OCI-LY7 (cell line): ENCODE data around the gene KDM8. TPM values are rescaled to one million over a fixed set of nuclear protein-coding genes. Genes with fewer than 3 reads are reported as not detected.
"Not testable (repeated sequence)": the region's sequence is repeated elsewhere in the genome, so short reads cannot be mapped to it uniquely, and the experiment has no call there.

ENCODE experiments used
- BruUV-seq: library from RNA; stranded (reverse); fragments of 400-500 nt; replicated peaks from 2 replicates; lab custom pipeline; 2021; lab: Mats Ljungman, UMichigan
- CTCF ChIA-PET: fragments of 300-600 bp; sonication (Branson Sonifier 250); formaldehyde crosslinking; loops from one replicate; lab custom pipeline; 2022; ENCODE audit warnings: antibody characterized with exemption; ENCODE audit not compliant: unreplicated experiment; lab: Charles Lee
- POLR2A ChIA-PET: fragments of 300-600 bp; sonication (Branson Sonifier 250); formaldehyde crosslinking; loops from one replicate; lab custom pipeline; 2022; ENCODE audit warnings: antibody characterized with exemption; lab: Charles Lee
- DNase-seq: peaks from one replicate; pipeline ENCODE4 v3.0.0-alpha.2; 2015; ENCODE audit warnings: low spot score
- H2AFZ ChIP-seq: fragments of 200-600 bp; sonication (generic), shearing (Covaris generic); 2 replicates; pipeline ENCODE4 v1.6.1; 2014; ENCODE audit warnings: mild to moderate bottlenecking, antibody characterized with exemption, low read length, moderate library complexity
- H3K27ac ChIP-seq: fragments of 200-600 bp; sonication (generic); 2 replicates; pipeline ENCODE4 v1.5.1; 2014; ENCODE audit warnings: mixed run types, low read depth, mild to moderate bottlenecking, moderate library complexity, low read length, inconsistent platforms; ENCODE audit not compliant: poor library complexity, severe bottlenecking
- H3K36me3 ChIP-seq: fragments of 200-600 bp; sonication (generic); 2 replicates; pipeline ENCODE4 v1.6.1; 2014; ENCODE audit warnings: mild to moderate bottlenecking, antibody characterized with exemption, low read length, moderate library complexity, mixed read lengths; ENCODE audit not compliant: insufficient read depth
- H3K4me1 ChIP-seq: fragments of 200-600 bp; sonication (generic); 2 replicates; pipeline ENCODE4 v1.5.1; 2014; ENCODE audit warnings: mild to moderate bottlenecking, low read length; ENCODE audit not compliant: insufficient read depth, poor library complexity, severe bottlenecking
- H3K4me2 ChIP-seq: fragments of 200-600 bp; sonication (generic); 2 replicates; pipeline ENCODE4 v1.6.1; 2014; ENCODE audit warnings: mild to moderate bottlenecking, low read length
- H3K4me3 ChIP-seq: fragments of 200-600 bp; sonication (generic); 2 replicates; pipeline ENCODE4 v1.5.1; 2014; ENCODE audit warnings: mild to moderate bottlenecking, low read depth, low read length; ENCODE audit not compliant: poor library complexity, severe bottlenecking
- H3K79me2 ChIP-seq: fragments of 200-600 bp; sonication (generic); 2 replicates; pipeline ENCODE4 v1.6.1; 2016; ENCODE audit warnings: low read depth, mild to moderate bottlenecking, low read length, moderate library complexity, mixed read lengths; ENCODE audit not compliant: insufficient read depth
- H3K9me2 ChIP-seq: fragments of 200-600 bp; sonication (generic); 2 replicates; pipeline ENCODE4 v1.6.1; 2016; ENCODE audit warnings: mild to moderate bottlenecking, low read length, mixed read lengths; ENCODE audit not compliant: insufficient read depth
- H3K9me3 ChIP-seq: fragments of 200-600 bp; sonication (generic); 2 replicates; pipeline ENCODE4 v1.6.1; 2014; ENCODE audit warnings: mild to moderate bottlenecking, mixed run types, low read length, mixed read lengths
- H4K20me1 ChIP-seq: fragments of 200-600 bp; sonication (generic); 2 replicates; pipeline ENCODE4 v1.6.1; 2014; ENCODE audit warnings: mild to moderate bottlenecking, antibody characterized with exemption, low read length, moderate library complexity, mixed read lengths; ENCODE audit not compliant: insufficient read depth
- CTCF ChIP-seq: fragments of 200-600 bp; sonication (generic); conservative IDR thresholded peaks from 2 replicates; pipeline ENCODE4 v1.5.1; 2014; ENCODE audit warnings: mild to moderate bottlenecking, antibody characterized with exemption, low read length, moderate library complexity, mixed read lengths
- EZH2phosphoT487 ChIP-seq: fragments of 200-600 bp; sonication (generic); IDR thresholded peaks from 2 replicates; pipeline ENCODE4 v1.6.1; 2018; ENCODE audit warnings: low read depth, borderline replicate concordance, mild to moderate bottlenecking, mixed run types, antibody characterized with exemption, low read length, moderate library complexity, mixed read lengths
- intact Hi-C: fragments of 100-400 bp; cut with micrococcal nuclease; formaldehyde crosslinking; loops from one replicate; pipeline ENCODE4 v1.10.0; 2022; ENCODE audit not compliant: unreplicated experiment
- total RNA-seq, 2 experiments: library from RNA; depleted of rRNA in 1 of 2; stranded (reverse); fragments of >200 nt in 1 of 2; shearing (Covaris generic) in 1 of 2; gene quantifications; 2 replicates each; pipeline ENCODE4 v1.2.3, GENCODE V29; 2014 to 2022

The KDM8 gene
- total RNA-seq, 2 experiments from 2014 or later = 14.2 to 14.5 TPM

- Histone ChIP-seq H3K9me3 (no peaks in the 10 kb centered on the region), H3K9me2 (no peaks in the 10 kb centered on the region), H3K36me3 (no peaks in the 10 kb centered on the region), H4K20me1 (no peaks in the 10 kb centered on the region), H2AFZ (peak overlapping the region; percentile 62), H3K4me2 (peak overlapping the region; percentile 66), H3K4me1 (peaks cover 41% of the 10 kb centered on the region), H3K27ac (peak overlapping the region; percentile 85), H3K4me3 (peak overlapping the region; percentile 37), H3K79me2 (peaks cover 6% of the 10 kb centered on the region; the same call in 1 of the 2 replicates)
- BruUV-seq = no TSS peak
- peak; percentile 86 for DNase-seq
- CTCF ChIA-PET = interaction anchor here (0.5 to 2.0 kb wide), 2 partner anchors 20 to 35 kb away, joined by 3 to 6 read pairs; no protein-coding TSS in a partner anchor
- POLR2A ChIA-PET = interaction anchor here (0.7 to 1.5 kb wide), 6 partner anchors 19 to 204 kb away, joined by 3 to 4 read pairs (median 3); no protein-coding TSS in a partner anchor
- intact Hi-C loops = loop anchor here (1.0 kb wide), 1 partner anchor 20 kb away; no protein-coding TSS in a partner anchor
- TF ChIP-seq EZH2phosphoT487 (no peak), CTCF (no peak)
These were observed 3.6 kb upstream of the KDM8 start for GRCh38 chr16:27199736-27200135.

GRCh38 chr16:27200914-27201313 lies 2.4 kb upstream of the KDM8 start:
- H3K4me2 ChIP-seq, H3K36me3 ChIP-seq, BruUV-seq, H3K27ac ChIP-seq, H3K9me2 ChIP-seq, DNase-seq, H2AFZ ChIP-seq, CTCF ChIA-PET, POLR2A ChIA-PET, H4K20me1 ChIP-seq, H3K4me3 ChIP-seq, H3K9me3 ChIP-seq, intact Hi-C loops: not testable (repeated sequence)
- H3K4me1 ChIP-seq = peaks cover 52% of the 10 kb centered on the region
- H3K79me2 ChIP-seq = peaks cover 12% of the 10 kb centered on the region; the same call in 1 of the 2 replicates

- DNase-seq = peak; percentile 94
- POLR2A ChIA-PET = interaction anchor here (0.6 to 2.8 kb wide), 16 partner anchors 10 to 202 kb away, joined by 3 to 15 read pairs (median 4); no protein-coding TSS in a partner anchor
- no peaks in the 10 kb centered on the region for H4K20me1 ChIP-seq
These were observed 311 bp upstream of the KDM8 start for GRCh38 chr16:27202923-27203506.

More at GRCh38 chr16:27202923-27203506, 311 bp upstream of the KDM8 start:
- BruUV-seq = TSS peak; percentile 92
- CTCF ChIA-PET = interaction anchor here (0.5 to 2.2 kb wide), 3 partner anchors 24 to 228 kb away, joined by 3 to 8 read pairs (median 7); no protein-coding TSS in a partner anchor
- H3K4me1 ChIP-seq = peaks cover 64% of the 10 kb centered on the region
- H2AFZ ChIP-seq = peak overlapping the region; percentile 66; the same call in 1 of the 2 replicates
- no peaks in the 10 kb centered on the region for H3K9me3 ChIP-seq
- peaks cover 12% of the 10 kb centered on the region; the same call in 1 of the 2 replicates for H3K79me2 ChIP-seq
- H3K27ac ChIP-seq = peak overlapping the region; percentile 89
- H3K4me3 ChIP-seq = peak overlapping the region; percentile 81
- intact Hi-C loops = no loop called here
- H3K4me2 ChIP-seq = peak overlapping the region; percentile 86
- TF ChIP-seq CTCF = no peak
- TF ChIP-seq EZH2phosphoT487 = no peak
- H3K36me3 ChIP-seq = no peaks in the 10 kb centered on the region
- no peaks in the 10 kb centered on the region for H3K9me2 ChIP-seq
